A673 (cell line): Measurements from ENCODE around the gene COQ7.

Experiments used
- EZH2 ChIP-seq: fragments of 200-600 bp; sonication (generic); IDR thresholded peaks from 2 replicates; pipeline ENCODE4 v1.6.1; 2017; ENCODE audit warnings: borderline replicate concordance, low read depth, mild to moderate bottlenecking, mixed read lengths, antibody characterized with exemption, low read length; ENCODE audit not compliant: poor library complexity, severe bottlenecking
- TF ChIP-seq, protein P1 (sequence below): fragments of 300-800, 200-600 bp; sonication (generic); conservative IDR thresholded peaks from 2 replicates; pipeline ENCODE4 v1.5.1; 2017; ENCODE audit warnings: low read depth, mild to moderate bottlenecking, antibody characterized with exemption, low read length, moderate library complexity, mixed read lengths

DNA sequence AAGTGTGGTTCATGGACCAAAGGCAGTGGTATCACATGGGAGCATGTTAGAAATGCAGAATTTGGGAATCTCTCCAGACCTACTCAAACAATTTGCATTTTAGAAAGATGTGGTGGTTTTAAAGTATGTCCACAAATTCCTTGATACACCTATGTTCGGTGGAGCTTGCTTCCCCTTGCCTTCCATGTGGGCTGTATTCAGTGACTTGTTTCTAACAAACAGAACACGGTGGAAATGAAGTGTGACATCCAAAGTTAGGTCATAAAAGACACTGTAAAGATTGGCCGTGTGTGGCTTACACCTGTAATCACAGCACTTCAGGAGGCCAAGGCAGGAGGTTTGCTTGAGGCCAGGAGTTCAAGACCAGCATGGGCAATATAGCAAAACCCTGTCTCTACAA lies 16.7 kb downstream of the COQ7 start:
- TF ChIP-seq, protein P1, sequence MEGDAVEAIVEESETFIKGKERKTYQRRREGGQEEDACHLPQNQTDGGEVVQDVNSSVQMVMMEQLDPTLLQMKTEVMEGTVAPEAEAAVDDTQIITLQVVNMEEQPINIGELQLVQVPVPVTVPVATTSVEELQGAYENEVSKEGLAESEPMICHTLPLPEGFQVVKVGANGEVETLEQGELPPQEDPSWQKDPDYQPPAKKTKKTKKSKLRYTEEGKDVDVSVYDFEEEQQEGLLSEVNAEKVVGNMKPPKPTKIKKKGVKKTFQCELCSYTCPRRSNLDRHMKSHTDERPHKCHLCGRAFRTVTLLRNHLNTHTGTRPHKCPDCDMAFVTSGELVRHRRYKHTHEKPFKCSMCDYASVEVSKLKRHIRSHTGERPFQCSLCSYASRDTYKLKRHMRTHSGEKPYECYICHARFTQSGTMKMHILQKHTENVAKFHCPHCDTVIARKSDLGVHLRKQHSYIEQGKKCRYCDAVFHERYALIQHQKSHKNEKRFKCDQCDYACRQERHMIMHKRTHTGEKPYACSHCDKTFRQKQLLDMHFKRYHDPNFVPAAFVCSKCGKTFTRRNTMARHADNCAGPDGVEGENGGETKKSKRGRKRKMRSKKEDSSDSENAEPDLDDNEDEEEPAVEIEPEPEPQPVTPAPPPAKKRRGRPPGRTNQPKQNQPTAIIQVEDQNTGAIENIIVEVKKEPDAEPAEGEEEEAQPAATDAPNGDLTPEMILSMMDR, result no peak
- TF ChIP-seq EZH2, result no peak
